AG10803 (cell line): ENCODE results near the gene STIP1.

Source experiments
- DNase-seq: peaks from one replicate; pipeline ENCODE4 v3.0.0; 2010; ENCODE audit warnings: low read depth
- H3K4me3 ChIP-seq: 2 replicates; pipeline ENCODE4 v1.5.1; 2011; ENCODE audit warnings: mild to moderate bottlenecking, low read length, control low read depth
- CTCF ChIP-seq: conservative IDR thresholded peaks from 2 replicates; pipeline ENCODE4 v1.5.1; 2011; ENCODE audit warnings: mild to moderate bottlenecking, low read length, control low read depth, inconsistent platforms

The STIP1 gene

GRCh38 chr11:64253481-64253880, 67.5 kb downstream of the STIP1 start:
- TF ChIP-seq CTCF, result no peak

More at GRCh38 chr11:64253481-64253880, 67.5 kb downstream of the STIP1 start:
- peak; percentile 12 for DNase-seq
- H3K4me3 ChIP-seq, result no peak overlapping the region
